ENCODE measurements around the gene SRRM3.

DNA sequence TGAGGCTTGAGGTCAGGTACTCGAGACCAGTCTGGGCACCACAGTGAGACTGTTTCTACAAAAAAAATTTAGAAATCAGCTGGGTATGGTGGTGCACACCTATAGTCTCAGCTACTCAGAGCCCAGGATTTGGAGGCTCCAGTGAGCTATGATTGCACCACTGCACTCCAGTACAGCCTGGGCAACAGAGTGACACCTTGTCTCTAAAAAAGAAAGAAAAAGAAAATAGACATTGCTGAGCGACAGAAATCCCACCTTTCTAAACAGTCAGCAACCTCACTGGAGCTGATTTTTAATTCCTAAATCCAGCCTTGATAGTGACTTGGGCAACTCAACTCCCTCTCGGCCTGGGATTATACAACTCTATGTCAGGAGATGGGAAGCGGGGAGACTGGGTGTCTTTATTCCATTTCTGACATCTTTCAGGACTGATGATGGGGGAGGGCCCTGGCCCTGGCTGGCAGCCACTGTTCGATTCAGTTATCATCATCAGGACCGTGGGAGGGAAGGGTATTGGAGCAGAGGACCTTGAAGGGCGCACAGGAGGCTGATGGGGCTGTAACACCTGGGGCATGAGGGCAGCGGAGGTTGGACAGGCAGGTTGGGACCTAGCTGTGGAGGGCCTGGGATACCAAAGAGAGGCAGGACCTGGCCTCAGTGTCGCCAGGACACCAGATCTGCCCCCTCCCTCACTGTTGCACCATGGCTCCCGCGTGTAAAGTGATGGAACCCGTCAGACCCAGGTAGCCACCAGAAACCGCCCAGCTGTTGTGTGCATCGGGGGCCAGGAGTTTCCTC is 115.5 kb downstream of the SRRM3 start:
- TF ChIP-seq ZNF707 (tag by site-specific recombination; IDR thresholded peaks at IDR 0.05) = no peak
- no peak for TF ChIP-seq REPIN1 (tag by site-specific recombination; IDR thresholded peaks at IDR 0.05; ENCODE audit: low read depth)
- TF ChIP-seq HOXA7 (CRISPR knock-in tag; IDR thresholded peaks at IDR 0.05; ENCODE audit: borderline replicate concordance) = no peak
- no peak for TF ChIP-seq ZNF449 (tag by site-specific recombination; IDR thresholded peaks at IDR 0.05)

All from HEK293 (cell line).